SK-N-SH (cell line): ENCODE results near the gene IPO11. TPM values are rescaled to one million over a fixed set of nuclear protein-coding genes. Genes with fewer than 3 reads are reported as not detected.

Experiments
- CTCF ChIA-PET: fragments of 300-600, 350-600 bp; formaldehyde crosslinking; extraction: SDS; loops from one replicate; lab custom pipeline; 2021; lab: Yijun Ruan, JAX
- POLR2A ChIA-PET: fragments of 350-600 bp; sonication (Branson Sonifier 250); formaldehyde crosslinking; extraction: SDS; loops from one replicate; lab custom pipeline; 2020; ENCODE audit warnings: antibody characterized with exemption, inconsistent platforms; lab: Yijun Ruan, JAX
- DNase-seq: peaks from one replicate; pipeline ENCODE4 v3.0.0; 2012
- H2AFZ ChIP-seq: fragments of 200-600 bp; sonication (generic); 2 replicates; pipeline ENCODE4 v1.8.1; 2016; ENCODE audit warnings: antibody characterized with exemption, mild to moderate bottlenecking, low read depth
- H3F3A ChIP-seq: fragments of 200-600 bp; sonication (generic); replicated peaks from 2 replicates; pipeline ENCODE3; 2016; ENCODE audit warnings: antibody characterized with exemption, mild to moderate bottlenecking; ENCODE audit not compliant: insufficient read depth
- H3K27ac ChIP-seq, 2 experiments: fragments of 200-500 bp in 1 of 2; fragments of 200-600 bp in 1 of 2; sonication (Bioruptor generic) in 1 of 2; sonication (generic), shearing (Covaris generic) in 1 of 2; 2 replicates each; pipeline versions ENCODE4 v1.5.1 to v1.6.1; 2014 to 2016; ENCODE audit warnings: low read depth in 2 of 2, inconsistent platforms in 1 of 2, low read length in 1 of 2, mild to moderate bottlenecking in 1 of 2, mixed read lengths in 1 of 2
- H3K27me3 ChIP-seq: fragments of 200-600 bp; sonication (generic), shearing (Covaris generic); 2 replicates; pipeline ENCODE4 v1.6.1; 2016; ENCODE audit warnings: mixed run types; ENCODE audit not compliant: insufficient read depth
- H3K36me3 ChIP-seq, 2 experiments: fragments of 200-500 bp in 1 of 2; fragments of 200-600 bp in 1 of 2; sonication (Bioruptor generic) in 1 of 2; sonication (generic) in 1 of 2; replicated peaks in 1 of 2; 2 replicates each; pipeline versions ENCODE3 to v1.5.1; 2014 to 2016; ENCODE audit warnings: low read length in 1 of 2, mild to moderate bottlenecking in 1 of 2; ENCODE audit not compliant: insufficient read depth in 2 of 2, control insufficient read depth in 1 of 2
- H3K4me1 ChIP-seq, 2 experiments: fragments of 200-500 bp in 1 of 2; fragments of 200-600 bp in 1 of 2; sonication (Bioruptor generic) in 1 of 2; sonication (generic), shearing (Covaris generic) in 1 of 2; 2 replicates each; pipeline versions ENCODE4 v1.5.1 to v1.6.1; 2014 to 2016; ENCODE audit warnings: low read depth in 1 of 2, low read length in 1 of 2, mixed run types in 1 of 2; ENCODE audit not compliant: insufficient read depth in 2 of 2, control insufficient read depth in 1 of 2
- H3K4me2 ChIP-seq: fragments of 200-600 bp; sonication (generic), shearing (Covaris generic); 2 replicates; pipeline ENCODE4 v1.6.1; 2017; ENCODE audit warnings: mixed run types
- H3K4me3 ChIP-seq, 2 experiments: fragments of 200-500 bp in 1 of 2; fragments of 200-600 bp in 1 of 2; sonication (Bioruptor generic) in 1 of 2; sonication (generic), shearing (Covaris generic) in 1 of 2; 2 replicates each; pipeline versions ENCODE4 v1.5.1 to v1.8.1; 2014 to 2016; ENCODE audit warnings: low read depth in 2 of 2, inconsistent platforms in 1 of 2, low read length in 1 of 2, mild to moderate bottlenecking in 1 of 2, mixed read lengths in 1 of 2, moderate library complexity in 1 of 2
- H3K79me2 ChIP-seq: fragments of 200-600 bp; sonication (generic); 2 replicates; pipeline ENCODE4 v1.8.1; 2017; ENCODE audit warnings: mild to moderate bottlenecking; ENCODE audit not compliant: insufficient read depth
- H3K9ac ChIP-seq: fragments of 200-600 bp; sonication (generic); 2 replicates; pipeline ENCODE4 v1.6.1; 2017; ENCODE audit warnings: mixed run types
- H3K9me2 ChIP-seq: fragments of 200-600 bp; sonication (generic); 2 replicates; pipeline ENCODE4 v1.6.1; 2017; ENCODE audit warnings: mixed run types
- H3K9me3 ChIP-seq: fragments of 200-600 bp; sonication (generic); 2 replicates; pipeline ENCODE4 v1.6.1; 2017; ENCODE audit warnings: mixed run types, mild to moderate bottlenecking, moderate library complexity
- H4K20me1 ChIP-seq: fragments of 200-600 bp; sonication (generic); 2 replicates; pipeline ENCODE4 v1.6.1; 2017; ENCODE audit warnings: mild to moderate bottlenecking, mixed run types; ENCODE audit not compliant: insufficient read depth
- CTCF ChIP-seq: fragments of 200-600 bp; sonication (generic); IDR thresholded peaks from 2 replicates; pipeline ENCODE4 v1.6.1; 2017; ENCODE audit warnings: antibody characterized with exemption, mild to moderate bottlenecking, moderate library complexity
- ELF1 ChIP-seq: IDR thresholded peaks from 2 replicates; pipeline ENCODE4 v1.4.0; 2012
- EP300 ChIP-seq, 2 experiments: IDR thresholded peaks; 2 replicates each; pipeline versions ENCODE4 v1.4.0 to v1.6.1; 2012; ENCODE audit warnings: borderline replicate concordance in 1 of 2, low read depth in 1 of 2, low read length in 1 of 2
- FOSL2 ChIP-seq: IDR thresholded peaks from 2 replicates; pipeline ENCODE4 v1.4.0; 2012; ENCODE audit warnings: low read depth, mild to moderate bottlenecking, moderate library complexity, borderline replicate concordance
- FOXJ3 ChIP-seq: sonication (generic); formaldehyde crosslinking; IDR thresholded peaks from 2 replicates; pipeline ENCODE4 v1.5.1; 2020; ENCODE audit warnings: mild to moderate bottlenecking, missing genetic modification reagents
- GABPA ChIP-seq: IDR thresholded peaks from 2 replicates; pipeline ENCODE4 v1.4.0; 2012; ENCODE audit warnings: low read depth, mild to moderate bottlenecking
- GATA2 ChIP-seq: sonication (generic); formaldehyde crosslinking; IDR thresholded peaks from 2 replicates; pipeline ENCODE4 v1.5.0; 2020; ENCODE audit warnings: mild to moderate bottlenecking, missing genetic modification reagents
- MEF2A ChIP-seq: IDR thresholded peaks from 2 replicates; pipeline ENCODE4 v1.4.0; 2012; ENCODE audit warnings: low read depth, borderline replicate concordance
- NRF1 ChIP-seq: IDR thresholded peaks from 2 replicates; pipeline ENCODE4 v1.6.1; 2012; ENCODE audit warnings: low read depth, mild to moderate bottlenecking, low read length
- POLR2AphosphoS5 ChIP-seq: IDR thresholded peaks from 2 replicates; pipeline ENCODE4 v1.6.1; 2012; ENCODE audit warnings: low read depth, low read length
- RAD21 ChIP-seq: IDR thresholded peaks from 2 replicates; pipeline ENCODE4 v1.6.1; 2012; ENCODE audit warnings: mild to moderate bottlenecking, low read length
- RFX5 ChIP-seq: IDR thresholded peaks from 2 replicates; pipeline ENCODE4 v1.6.1; 2012; ENCODE audit warnings: mild to moderate bottlenecking, improper control_type of control experiment, low read length
- RXRA ChIP-seq: IDR thresholded peaks from 2 replicates; pipeline ENCODE4 v1.4.0; 2012; ENCODE audit warnings: low read depth, mild to moderate bottlenecking, borderline replicate concordance
- SIN3A ChIP-seq: IDR thresholded peaks from 2 replicates; pipeline ENCODE4 v1.6.1; 2012; ENCODE audit warnings: low read depth, mild to moderate bottlenecking, low read length, moderate library complexity, borderline replicate concordance
- TCF12 ChIP-seq: IDR thresholded peaks from 2 replicates; pipeline ENCODE4 v1.4.0; 2012
- YY1 ChIP-seq: IDR thresholded peaks from 2 replicates; pipeline ENCODE4 v1.4.0; 2012; ENCODE audit warnings: low read depth, mild to moderate bottlenecking
- WGBS: methylation state at CpG from one replicate; pipeline ENCODE4 v1.1.6; 2017; ENCODE audit warnings: low lambda C conversion rate; 5-methylcytosine and 5-hydroxymethylcytosine counted together
- polyA plus RNA-seq, 3 experiments: library from polyadenylated mRNA; depleted of rRNA; stranded (reverse); fragments of >200 nt; gene quantifications; 2 replicates each; pipeline ENCODE4 v1.2.3, GENCODE V29; 2012
- TF ChIP-seq, protein P1 (sequence below): IDR thresholded peaks from 2 replicates; pipeline ENCODE4; 2012
- TF ChIP-seq, protein P2 (sequence below): IDR thresholded peaks from 2 replicates; pipeline ENCODE4 v1.6.1; 2012; ENCODE audit warnings: mild to moderate bottlenecking, low read depth, low read length, moderate library complexity
- TF ChIP-seq, protein P3 (sequence below): IDR thresholded peaks from 2 replicates; pipeline ENCODE4 v1.4.0; 2012; ENCODE audit warnings: low read depth, borderline replicate concordance
- TF ChIP-seq, protein P4 (sequence below): IDR thresholded peaks from 2 replicates; pipeline ENCODE4 v1.4.0; 2012; ENCODE audit warnings: low read depth, borderline replicate concordance

The IPO11 gene
- polyA plus RNA-seq, 1 of the 3 experiments (the other 2 are of a cell fraction), result 8.1 TPM

GRCh38 chr5:62652225-62652624 is 239.7 kb downstream of the IPO11 start:
- H3K4me2 ChIP-seq, result no peak overlapping the region
- no peak overlapping the region for H2AFZ ChIP-seq
- H3K27ac ChIP-seq, result no peak overlapping the region
- H3K4me1 ChIP-seq, result peaks cover 0 to 2% of the 10 kb centered on the region in 2 experiments; a peak in 1 of 4 replicates
- no peak overlapping the region for H3K9ac ChIP-seq
- H3K27me3 ChIP-seq, result no peaks in the 10 kb centered on the region
- H3K4me3 ChIP-seq, result no peak overlapping the region
- no peaks in the 10 kb centered on the region for H3K36me3 ChIP-seq
- WGBS, result 85% methylated on average over 5 of the region's 5 CpGs
- no peak for TF ChIP-seq MEF2A
- no peak for TF ChIP-seq RXRA
- no peak for TF ChIP-seq FOSL2
- no peak for TF ChIP-seq RAD21
- TF ChIP-seq RFX5, result no peak
- no peak for TF ChIP-seq TCF12
- TF ChIP-seq EP300 (IDR thresholded peaks at IDR 0.05; ENCODE audit: borderline replicate concordance in 1 of 2, low read depth in 1 of 2, low read length in 1 of 2), result no peak
- no peak for TF ChIP-seq SIN3A
- TF ChIP-seq, protein P1, sequence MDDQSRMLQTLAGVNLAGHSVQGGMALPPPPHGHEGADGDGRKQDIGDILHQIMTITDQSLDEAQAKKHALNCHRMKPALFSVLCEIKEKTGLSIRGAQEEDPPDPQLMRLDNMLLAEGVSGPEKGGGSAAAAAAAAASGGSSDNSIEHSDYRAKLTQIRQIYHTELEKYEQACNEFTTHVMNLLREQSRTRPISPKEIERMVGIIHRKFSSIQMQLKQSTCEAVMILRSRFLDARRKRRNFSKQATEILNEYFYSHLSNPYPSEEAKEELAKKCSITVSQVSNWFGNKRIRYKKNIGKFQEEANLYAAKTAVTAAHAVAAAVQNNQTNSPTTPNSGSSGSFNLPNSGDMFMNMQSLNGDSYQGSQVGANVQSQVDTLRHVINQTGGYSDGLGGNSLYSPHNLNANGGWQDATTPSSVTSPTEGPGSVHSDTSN, result no peak
- TF ChIP-seq, protein P2, sequence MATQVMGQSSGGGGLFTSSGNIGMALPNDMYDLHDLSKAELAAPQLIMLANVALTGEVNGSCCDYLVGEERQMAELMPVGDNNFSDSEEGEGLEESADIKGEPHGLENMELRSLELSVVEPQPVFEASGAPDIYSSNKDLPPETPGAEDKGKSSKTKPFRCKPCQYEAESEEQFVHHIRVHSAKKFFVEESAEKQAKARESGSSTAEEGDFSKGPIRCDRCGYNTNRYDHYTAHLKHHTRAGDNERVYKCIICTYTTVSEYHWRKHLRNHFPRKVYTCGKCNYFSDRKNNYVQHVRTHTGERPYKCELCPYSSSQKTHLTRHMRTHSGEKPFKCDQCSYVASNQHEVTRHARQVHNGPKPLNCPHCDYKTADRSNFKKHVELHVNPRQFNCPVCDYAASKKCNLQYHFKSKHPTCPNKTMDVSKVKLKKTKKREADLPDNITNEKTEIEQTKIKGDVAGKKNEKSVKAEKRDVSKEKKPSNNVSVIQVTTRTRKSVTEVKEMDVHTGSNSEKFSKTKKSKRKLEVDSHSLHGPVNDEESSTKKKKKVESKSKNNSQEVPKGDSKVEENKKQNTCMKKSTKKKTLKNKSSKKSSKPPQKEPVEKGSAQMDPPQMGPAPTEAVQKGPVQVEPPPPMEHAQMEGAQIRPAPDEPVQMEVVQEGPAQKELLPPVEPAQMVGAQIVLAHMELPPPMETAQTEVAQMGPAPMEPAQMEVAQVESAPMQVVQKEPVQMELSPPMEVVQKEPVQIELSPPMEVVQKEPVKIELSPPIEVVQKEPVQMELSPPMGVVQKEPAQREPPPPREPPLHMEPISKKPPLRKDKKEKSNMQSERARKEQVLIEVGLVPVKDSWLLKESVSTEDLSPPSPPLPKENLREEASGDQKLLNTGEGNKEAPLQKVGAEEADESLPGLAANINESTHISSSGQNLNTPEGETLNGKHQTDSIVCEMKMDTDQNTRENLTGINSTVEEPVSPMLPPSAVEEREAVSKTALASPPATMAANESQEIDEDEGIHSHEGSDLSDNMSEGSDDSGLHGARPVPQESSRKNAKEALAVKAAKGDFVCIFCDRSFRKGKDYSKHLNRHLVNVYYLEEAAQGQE, result no peak
- TF ChIP-seq, protein P3, sequence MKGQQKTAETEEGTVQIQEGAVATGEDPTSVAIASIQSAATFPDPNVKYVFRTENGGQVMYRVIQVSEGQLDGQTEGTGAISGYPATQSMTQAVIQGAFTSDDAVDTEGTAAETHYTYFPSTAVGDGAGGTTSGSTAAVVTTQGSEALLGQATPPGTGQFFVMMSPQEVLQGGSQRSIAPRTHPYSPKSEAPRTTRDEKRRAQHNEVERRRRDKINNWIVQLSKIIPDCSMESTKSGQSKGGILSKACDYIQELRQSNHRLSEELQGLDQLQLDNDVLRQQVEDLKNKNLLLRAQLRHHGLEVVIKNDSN, result no peak
- TF ChIP-seq POLR2AphosphoS5, result no peak
- TF ChIP-seq CTCF, result no peak
- no peak for TF ChIP-seq FOXJ3 (CRISPR knock-in tag)
- TF ChIP-seq, protein P4, sequence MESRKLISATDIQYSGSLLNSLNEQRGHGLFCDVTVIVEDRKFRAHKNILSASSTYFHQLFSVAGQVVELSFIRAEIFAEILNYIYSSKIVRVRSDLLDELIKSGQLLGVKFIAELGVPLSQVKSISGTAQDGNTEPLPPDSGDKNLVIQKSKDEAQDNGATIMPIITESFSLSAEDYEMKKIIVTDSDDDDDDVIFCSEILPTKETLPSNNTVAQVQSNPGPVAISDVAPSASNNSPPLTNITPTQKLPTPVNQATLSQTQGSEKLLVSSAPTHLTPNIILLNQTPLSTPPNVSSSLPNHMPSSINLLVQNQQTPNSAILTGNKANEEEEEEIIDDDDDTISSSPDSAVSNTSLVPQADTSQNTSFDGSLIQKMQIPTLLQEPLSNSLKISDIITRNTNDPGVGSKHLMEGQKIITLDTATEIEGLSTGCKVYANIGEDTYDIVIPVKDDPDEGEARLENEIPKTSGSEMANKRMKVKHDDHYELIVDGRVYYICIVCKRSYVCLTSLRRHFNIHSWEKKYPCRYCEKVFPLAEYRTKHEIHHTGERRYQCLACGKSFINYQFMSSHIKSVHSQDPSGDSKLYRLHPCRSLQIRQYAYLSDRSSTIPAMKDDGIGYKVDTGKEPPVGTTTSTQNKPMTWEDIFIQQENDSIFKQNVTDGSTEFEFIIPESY, result no peak
- no peak for TF ChIP-seq YY1
- TF ChIP-seq GATA2 (CRISPR knock-in tag), result no peak
- TF ChIP-seq GABPA, result no peak
- TF ChIP-seq NRF1, result no peak
- TF ChIP-seq ELF1, result no peak
- ChIA-PET POLR2A (no interaction called here), CTCF (no interaction called here)
- no peaks in the 10 kb centered on the region for H3K79me2 ChIP-seq
- H4K20me1 ChIP-seq, result no peaks in the 10 kb centered on the region
- DNase-seq, result no peak
- no peaks in the 10 kb centered on the region for H3K9me3 ChIP-seq
- no peaks in the 10 kb centered on the region for H3K9me2 ChIP-seq
- H3F3A ChIP-seq, result no peaks in the 10 kb centered on the region
